Loucy (cell line): Measurements from ENCODE around the gene FGFR1OP2.

Source experiments
- H2AFZ ChIP-seq: fragments of 200-600 bp; sonication (generic); 2 replicates; pipeline ENCODE4 v1.6.0; 2016; ENCODE audit warnings: antibody characterized with exemption, mild to moderate bottlenecking, low read length, moderate library complexity
- H3F3A ChIP-seq: fragments of 200-600 bp; 2 replicates; pipeline ENCODE4 v1.6.0; 2016; ENCODE audit warnings: antibody characterized with exemption, low read depth, mild to moderate bottlenecking
- H3K27me3 ChIP-seq: fragments of 200-600 bp; sonication (generic); 2 replicates; pipeline ENCODE4 v1.6.1; 2014; ENCODE audit warnings: low read length, mild to moderate bottlenecking; ENCODE audit not compliant: insufficient read depth, poor library complexity, severe bottlenecking
- H3K36me3 ChIP-seq: fragments of 200-600 bp; sonication (generic); 2 replicates; pipeline ENCODE4 v1.6.1; 2016; ENCODE audit warnings: low read length; ENCODE audit not compliant: insufficient read depth
- H3K4me1 ChIP-seq: fragments of 200-600 bp; sonication (generic); 2 replicates; pipeline ENCODE4 v1.5.1; 2014; ENCODE audit warnings: low read length, mild to moderate bottlenecking; ENCODE audit not compliant: insufficient read depth, poor library complexity, severe bottlenecking
- H3K4me2 ChIP-seq: fragments of 200-600 bp; sonication (generic); 2 replicates; pipeline ENCODE4 v1.6.0; 2014; ENCODE audit warnings: antibody characterized with exemption, low read length, low read depth, mild to moderate bottlenecking; ENCODE audit not compliant: poor library complexity, severe bottlenecking
- H3K4me3 ChIP-seq: fragments of 200-600 bp; sonication (generic); 2 replicates; pipeline ENCODE4 v1.5.1; 2014; ENCODE audit warnings: low read length, mild to moderate bottlenecking, mixed read lengths; ENCODE audit not compliant: poor library complexity, severe bottlenecking
- H3K79me2 ChIP-seq: fragments of 200-600 bp; sonication (generic); 2 replicates; pipeline ENCODE4 v1.6.1; 2014; ENCODE audit warnings: low read length; ENCODE audit not compliant: insufficient read depth
- H3K9ac ChIP-seq: fragments of 200-600 bp; sonication (generic); 2 replicates; pipeline ENCODE4 v1.6.0; 2014; ENCODE audit warnings: mild to moderate bottlenecking, low read depth, low read length, moderate library complexity; ENCODE audit not compliant: poor library complexity, severe bottlenecking
- H3K9me2 ChIP-seq: fragments of 200-600 bp; sonication (generic); replicated peaks from 2 replicates; pipeline ENCODE4 v1.6.1; 2016; ENCODE audit warnings: low read depth, low read length, mixed read lengths
- H3K9me3 ChIP-seq: fragments of 200-600 bp; sonication (generic); 2 replicates; pipeline ENCODE4 v1.6.1; 2014; ENCODE audit warnings: mild to moderate bottlenecking, antibody characterized with exemption, low read length, low read depth; ENCODE audit not compliant: insufficient read depth
- H4K20me1 ChIP-seq: fragments of 200-600 bp; sonication (generic); 2 replicates; pipeline ENCODE4 v1.6.0; 2014; ENCODE audit warnings: antibody characterized with exemption, low read length, mild to moderate bottlenecking; ENCODE audit not compliant: insufficient read depth, poor library complexity, severe bottlenecking
- EZH2phosphoT487 ChIP-seq: fragments of 200-600 bp; IDR thresholded peaks from 2 replicates; pipeline ENCODE4 v1.6.1; 2018; ENCODE audit warnings: antibody characterized with exemption, mild to moderate bottlenecking, moderate library complexity, borderline replicate concordance
- TF ChIP-seq, protein P1 (sequence below): fragments of 200-600 bp; sonication (generic); conservative IDR thresholded peaks from 2 replicates; pipeline ENCODE4 v1.5.1; 2014; ENCODE audit warnings: mild to moderate bottlenecking, antibody characterized with exemption, low read length

The FGFR1OP2 gene

GRCh38 chr12:26935636-26936378 lies 2.5 kb upstream of the FGFR1OP2 start:
- no peak overlapping the region for H2AFZ ChIP-seq
- no peaks in the 10 kb centered on the region for H3K27me3 ChIP-seq
- H3K4me3 ChIP-seq: peak overlapping the region; percentile 83
- H3K4me1 ChIP-seq: peaks cover 64% of the 10 kb centered on the region
- TF ChIP-seq EZH2phosphoT487: no peak
- TF ChIP-seq, protein P1, sequence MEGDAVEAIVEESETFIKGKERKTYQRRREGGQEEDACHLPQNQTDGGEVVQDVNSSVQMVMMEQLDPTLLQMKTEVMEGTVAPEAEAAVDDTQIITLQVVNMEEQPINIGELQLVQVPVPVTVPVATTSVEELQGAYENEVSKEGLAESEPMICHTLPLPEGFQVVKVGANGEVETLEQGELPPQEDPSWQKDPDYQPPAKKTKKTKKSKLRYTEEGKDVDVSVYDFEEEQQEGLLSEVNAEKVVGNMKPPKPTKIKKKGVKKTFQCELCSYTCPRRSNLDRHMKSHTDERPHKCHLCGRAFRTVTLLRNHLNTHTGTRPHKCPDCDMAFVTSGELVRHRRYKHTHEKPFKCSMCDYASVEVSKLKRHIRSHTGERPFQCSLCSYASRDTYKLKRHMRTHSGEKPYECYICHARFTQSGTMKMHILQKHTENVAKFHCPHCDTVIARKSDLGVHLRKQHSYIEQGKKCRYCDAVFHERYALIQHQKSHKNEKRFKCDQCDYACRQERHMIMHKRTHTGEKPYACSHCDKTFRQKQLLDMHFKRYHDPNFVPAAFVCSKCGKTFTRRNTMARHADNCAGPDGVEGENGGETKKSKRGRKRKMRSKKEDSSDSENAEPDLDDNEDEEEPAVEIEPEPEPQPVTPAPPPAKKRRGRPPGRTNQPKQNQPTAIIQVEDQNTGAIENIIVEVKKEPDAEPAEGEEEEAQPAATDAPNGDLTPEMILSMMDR: no peak
- H3K9me2 ChIP-seq: no peaks in the 10 kb centered on the region
- no peaks in the 10 kb centered on the region for H3K9me3 ChIP-seq
- peaks cover 55% of the 10 kb centered on the region for H4K20me1 ChIP-seq
- H3K4me2 ChIP-seq: peak overlapping the region; percentile 69
- H3K79me2 ChIP-seq: peaks cover 93% of the 10 kb centered on the region
- H3K36me3 ChIP-seq: no peaks in the 10 kb centered on the region
- peaks cover 2% of the 10 kb centered on the region; the same call in 1 of the 2 replicates for H3F3A ChIP-seq
- H3K9ac ChIP-seq: peak overlapping the region; percentile 91

GRCh38 chr12:26936559-26937442 lies 1.5 kb upstream of the FGFR1OP2 start:
- Histone ChIP-seq H3K9ac (peak overlapping the region; percentile 91), H3F3A (peaks cover 6% of the 10 kb centered on the region; the same call in 1 of the 2 replicates), H2AFZ (no peak overlapping the region), H3K9me2 (no peaks in the 10 kb centered on the region), H3K9me3 (no peaks in the 10 kb centered on the region), H3K79me2 (peaks cover 95% of the 10 kb centered on the region), H3K27me3 (no peaks in the 10 kb centered on the region), H3K36me3 (no peaks in the 10 kb centered on the region), H3K4me1 (peaks cover 73% of the 10 kb centered on the region), H4K20me1 (peaks cover 64% of the 10 kb centered on the region), H3K4me3 (peak overlapping the region; percentile 83), H3K4me2 (peak overlapping the region; percentile 69)
- TF ChIP-seq, protein P1: no peak
- TF ChIP-seq EZH2phosphoT487: no peak

- Histone ChIP-seq H3K4me1 (peaks cover 73% of the 10 kb centered on the region), H3K4me3 (peak overlapping the region; percentile 83), H3K9ac (peak overlapping the region; percentile 91), H3K27me3 (no peaks in the 10 kb centered on the region), H2AFZ (0 out of 2 replicates have a peak overlapping the region, but pooled peaks have one; percentile 91), H3K36me3 (no peaks in the 10 kb centered on the region), H3K9me2 (no peaks in the 10 kb centered on the region), H4K20me1 (peaks cover 62% of the 10 kb centered on the region), H3K79me2 (peaks cover 95% of the 10 kb centered on the region), H3K4me2 (peak overlapping the region; percentile 69), H3F3A (peaks cover 6% of the 10 kb centered on the region; the same call in 1 of the 2 replicates), H3K9me3 (no peaks in the 10 kb centered on the region)
- no peak for TF ChIP-seq EZH2phosphoT487
- TF ChIP-seq, protein P1: no peak
These were observed 817 bp upstream of the FGFR1OP2 start for GRCh38 chr12:26937443-26937862.
